Measurements from ENCODE around the gene RETN.
"Not testable (repeated sequence)": the region's sequence is repeated elsewhere in the genome, so short reads cannot be mapped to it uniquely, and the experiment has no call there.

Gene RETN

DNA sequence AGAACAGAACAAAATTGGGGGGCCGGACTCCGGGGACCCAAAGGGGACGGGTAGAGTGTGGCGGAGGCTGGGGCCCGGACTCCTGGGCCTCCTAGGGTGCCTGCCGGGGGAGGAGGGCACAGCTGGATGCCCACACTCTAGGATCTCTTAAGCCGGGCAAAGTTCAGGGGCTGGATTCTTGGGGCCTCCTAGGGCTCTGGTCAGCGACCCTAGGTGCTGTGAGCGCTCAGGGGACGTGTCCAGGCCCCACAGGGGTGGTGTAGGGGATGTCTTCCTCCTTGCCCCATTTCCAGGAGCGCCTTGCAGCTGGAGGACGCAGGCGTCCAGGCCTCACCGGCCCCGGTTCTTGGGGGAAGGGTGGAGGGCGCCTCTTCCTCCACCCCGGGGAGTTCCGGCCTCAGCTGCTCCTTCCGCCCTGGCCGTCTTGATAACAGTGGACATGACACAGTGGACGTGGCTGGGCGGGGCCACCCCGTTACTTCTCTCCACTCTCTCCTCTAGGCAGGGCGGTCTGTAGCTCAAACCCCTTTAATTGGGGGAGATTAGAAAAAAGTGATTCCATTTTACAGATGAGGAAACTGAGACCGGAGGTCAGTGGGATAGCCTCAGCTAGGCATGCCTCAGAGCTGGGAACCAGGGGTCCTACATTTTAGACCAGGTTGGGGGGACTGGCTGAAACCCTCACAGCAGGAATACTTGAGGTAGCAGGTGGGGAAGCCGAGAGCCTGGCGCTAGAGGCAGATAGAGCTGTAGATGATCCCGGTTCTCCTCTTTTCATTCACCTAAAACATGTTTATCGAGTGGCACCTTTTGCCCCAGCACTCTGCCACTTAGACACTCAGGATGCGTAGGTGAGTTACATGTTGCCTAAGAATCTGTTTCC is 31.2 kb upstream of the RETN start:
- no peak for DNase-seq (ENCODE audit: low read depth)

DNA sequence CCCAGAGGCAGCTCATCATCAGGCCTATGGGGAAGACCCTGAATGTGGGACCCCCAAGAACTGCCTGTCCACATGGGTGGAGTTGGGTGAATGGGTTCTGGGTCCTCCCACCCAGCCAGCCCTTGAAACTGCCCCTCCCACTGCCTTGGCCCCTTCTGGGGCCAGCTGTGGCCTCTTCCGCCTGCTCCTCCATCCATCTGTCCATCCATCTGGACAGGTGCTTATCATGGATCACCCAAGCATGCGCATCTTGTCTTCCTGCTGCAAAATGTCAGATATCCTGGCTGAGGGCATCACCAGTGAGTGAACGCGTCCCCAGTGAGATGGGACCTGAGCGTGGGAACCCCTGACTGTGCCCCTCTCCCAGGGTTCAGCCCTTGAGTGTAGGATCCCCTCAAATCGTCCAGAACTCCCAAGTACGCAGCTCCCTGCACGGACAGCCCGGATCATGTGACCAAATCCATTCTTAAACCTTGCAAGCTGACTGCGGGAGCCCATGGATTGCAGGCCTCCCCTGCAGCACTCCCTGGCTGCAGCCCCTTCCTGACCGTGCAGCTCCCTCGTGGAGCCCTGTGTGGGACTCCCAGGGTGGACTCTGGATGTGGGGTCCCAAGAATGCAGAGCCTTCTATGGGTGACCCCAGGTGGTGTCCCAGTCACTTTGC is 29.9 kb upstream of the RETN start:
- no peak for DNase-seq (ENCODE audit: low read depth)

DNA sequence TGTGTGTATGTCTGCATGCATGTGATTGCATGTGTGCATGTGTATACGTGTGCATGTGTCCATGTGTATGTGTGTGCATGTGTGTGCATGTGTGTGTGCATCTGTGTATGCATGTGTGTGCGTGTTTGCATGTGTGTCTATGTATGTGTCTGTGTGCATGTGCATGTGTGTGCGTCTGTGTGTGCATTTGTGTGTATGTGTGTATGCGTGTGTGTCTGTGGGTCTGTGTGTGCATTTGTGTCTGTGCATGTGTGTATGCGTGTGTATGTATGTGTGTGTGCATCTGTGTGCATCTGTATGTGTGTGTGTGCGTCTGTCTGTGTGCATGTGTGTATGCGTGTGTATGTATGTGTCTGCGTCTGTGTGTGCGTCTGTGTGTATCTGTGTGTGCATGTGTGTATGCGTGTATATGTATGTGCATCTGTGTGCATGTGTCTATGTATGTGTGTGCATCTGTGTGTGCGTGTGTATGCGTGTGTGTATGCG is 28.9 kb upstream of the RETN start:
- no peak for DNase-seq (ENCODE audit: low read depth)

DNA sequence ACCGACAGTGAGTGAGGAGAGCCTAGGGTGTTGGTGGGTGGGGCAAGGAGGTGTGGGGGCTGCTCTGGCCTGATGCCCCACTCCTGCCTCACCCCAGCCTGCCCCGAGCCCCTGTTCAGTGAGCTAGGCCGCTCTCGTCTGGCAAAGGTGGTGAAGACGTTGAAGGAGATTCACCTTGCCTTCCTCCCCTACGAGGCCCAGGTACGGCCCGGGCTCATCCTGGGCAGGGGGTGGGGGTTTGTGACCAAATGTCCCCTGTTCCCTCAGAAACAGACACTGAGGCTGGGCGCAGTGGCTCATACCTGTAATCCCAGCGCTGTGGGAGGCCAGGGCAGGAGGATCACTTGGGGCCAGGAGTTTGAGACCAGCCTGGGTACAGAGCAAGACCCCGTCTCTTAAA is 28.0 kb upstream of the RETN start:
- no peak for DNase-seq (ENCODE audit: low read depth)

GRCh38 chr19:7641290-7642276 is 27.3 kb upstream of the RETN start:
- DNase-seq (ENCODE audit: low read depth), result no peak

DNA sequence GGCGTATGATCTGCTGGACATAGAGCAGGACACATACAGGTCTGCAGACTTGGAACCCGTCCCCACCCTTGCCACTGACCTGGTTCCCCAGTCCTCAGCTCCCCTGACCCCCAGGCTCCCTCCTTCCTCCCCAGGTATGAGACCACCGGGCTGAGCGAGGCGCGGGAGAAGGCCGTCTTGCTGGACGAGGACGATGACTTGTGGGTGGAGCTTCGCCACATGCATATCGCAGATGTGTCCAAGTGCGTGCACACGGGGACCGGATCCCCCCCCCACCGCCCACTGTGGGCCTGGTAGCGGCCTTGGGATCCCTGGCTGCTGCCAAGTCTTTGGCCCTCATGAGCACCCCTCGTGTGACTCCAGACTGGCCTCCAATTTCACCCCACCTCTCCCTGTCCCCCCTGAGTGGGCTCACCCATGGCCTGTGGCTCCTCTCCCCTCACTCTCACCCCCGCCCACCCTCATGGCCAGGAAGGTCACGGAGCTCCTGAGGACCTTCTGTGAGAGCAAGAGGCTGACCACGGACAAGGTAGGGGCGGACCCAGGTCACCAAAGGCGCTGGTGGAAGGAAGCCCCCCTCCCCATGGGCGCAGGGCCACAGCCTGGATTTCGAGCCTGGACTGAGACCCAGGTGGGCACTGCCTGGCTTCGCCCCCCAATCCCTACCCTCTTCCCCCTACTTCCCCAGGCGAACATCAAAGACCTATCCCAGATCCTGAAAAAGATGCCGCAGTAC is 26.4 kb upstream of the RETN start:
- no peak for DNase-seq (ENCODE audit: low read depth)

DNA sequence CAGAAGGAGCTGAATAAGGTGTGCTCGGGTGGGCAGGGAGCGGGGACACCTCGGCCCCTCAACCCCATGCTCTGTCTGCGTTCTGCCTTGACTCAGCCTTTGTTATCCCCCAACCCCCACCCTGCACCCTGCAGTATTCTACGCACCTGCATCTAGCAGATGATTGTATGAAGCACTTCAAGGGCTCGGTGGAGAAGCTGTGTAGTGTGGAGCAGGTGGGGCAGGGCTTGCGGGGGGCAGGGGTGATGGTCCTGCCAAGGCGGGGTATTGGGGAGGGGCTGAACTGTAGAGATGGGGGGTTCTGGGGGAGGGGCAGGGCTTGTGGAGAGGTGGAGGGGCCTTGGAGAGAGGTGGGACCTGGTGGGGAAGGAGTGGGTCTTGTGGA is 25.8 kb upstream of the RETN start:
- DNase-seq (ENCODE audit: low read depth), result no peak

GRCh38 chr19:7643629-7644549 is 25.0 kb upstream of the RETN start:
- DNase-seq (ENCODE audit: low read depth), result not testable (repeated sequence)

GRCh38 chr19:7644550-7644877 is 24.3 kb upstream of the RETN start:
- DNase-seq (ENCODE audit: low read depth), result no peak

- no peak for DNase-seq (ENCODE audit: low read depth)
These were observed 23.7 kb upstream of the RETN start for GRCh38 chr19:7645163-7645562.

DNA sequence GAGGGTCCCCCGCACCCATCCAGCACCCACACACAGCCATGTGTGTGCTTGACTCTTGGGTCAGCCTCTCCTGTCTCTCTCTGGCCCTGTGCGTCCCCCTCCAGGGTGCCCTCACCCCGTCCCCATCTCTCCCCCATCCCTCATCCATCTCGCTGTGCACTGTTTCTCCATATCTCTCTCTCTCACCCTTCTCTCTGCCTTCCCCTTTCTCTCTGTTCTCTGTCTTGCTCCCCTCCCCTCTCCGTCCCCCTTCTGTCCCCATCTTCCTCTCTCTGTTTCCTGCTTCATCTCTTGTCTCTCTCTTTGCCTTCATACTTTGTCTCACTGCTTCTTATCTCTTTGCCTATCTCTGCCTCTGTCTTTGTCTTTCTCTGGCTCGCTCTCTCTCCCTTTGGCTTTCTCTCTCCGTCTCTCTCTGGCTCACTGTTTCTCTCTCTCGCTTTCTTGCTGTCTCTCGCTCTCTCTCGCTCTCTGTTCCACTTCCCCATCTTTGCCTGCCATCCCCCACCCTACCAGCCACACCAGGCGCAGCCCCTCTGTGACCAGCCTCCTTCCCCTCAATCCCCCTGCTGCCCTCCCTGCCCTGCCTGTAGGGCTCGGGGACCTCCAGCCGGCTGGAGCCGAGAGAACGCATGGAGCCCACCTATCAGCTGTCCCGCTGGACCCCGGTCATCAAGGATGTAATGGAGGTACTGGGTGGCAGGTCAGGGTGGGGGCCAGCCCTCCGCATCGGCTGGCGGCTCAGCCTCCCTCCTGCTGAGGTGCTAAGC is 23.0 kb upstream of the RETN start:
- DNase-seq (ENCODE audit: low read depth), result no peak

- DNase-seq (ENCODE audit: low read depth), result no peak
These were observed 22.5 kb upstream of the RETN start for GRCh38 chr19:7646426-7646700.

DNA sequence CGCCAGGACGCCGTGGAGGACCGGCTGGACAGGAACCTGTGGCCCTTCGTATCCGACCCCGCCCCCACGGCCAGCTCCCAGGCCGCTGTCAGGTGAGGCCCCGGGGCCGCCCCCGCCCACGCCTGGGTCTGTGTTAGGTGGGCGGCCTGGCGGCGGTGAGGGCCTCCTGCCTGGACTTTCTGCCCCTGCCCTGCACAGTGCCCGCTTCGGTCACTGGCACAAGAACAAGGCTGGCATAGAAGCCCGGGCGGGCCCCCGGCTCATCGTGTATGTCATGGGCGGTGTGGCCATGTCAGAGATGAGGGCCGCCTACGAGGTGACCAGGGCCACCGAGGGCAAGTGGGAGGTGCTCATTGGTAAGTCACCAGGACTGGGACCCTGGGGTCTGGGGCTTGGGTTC is 21.7 kb upstream of the RETN start:
- DNase-seq (ENCODE audit: low read depth), result no peak

DNA sequence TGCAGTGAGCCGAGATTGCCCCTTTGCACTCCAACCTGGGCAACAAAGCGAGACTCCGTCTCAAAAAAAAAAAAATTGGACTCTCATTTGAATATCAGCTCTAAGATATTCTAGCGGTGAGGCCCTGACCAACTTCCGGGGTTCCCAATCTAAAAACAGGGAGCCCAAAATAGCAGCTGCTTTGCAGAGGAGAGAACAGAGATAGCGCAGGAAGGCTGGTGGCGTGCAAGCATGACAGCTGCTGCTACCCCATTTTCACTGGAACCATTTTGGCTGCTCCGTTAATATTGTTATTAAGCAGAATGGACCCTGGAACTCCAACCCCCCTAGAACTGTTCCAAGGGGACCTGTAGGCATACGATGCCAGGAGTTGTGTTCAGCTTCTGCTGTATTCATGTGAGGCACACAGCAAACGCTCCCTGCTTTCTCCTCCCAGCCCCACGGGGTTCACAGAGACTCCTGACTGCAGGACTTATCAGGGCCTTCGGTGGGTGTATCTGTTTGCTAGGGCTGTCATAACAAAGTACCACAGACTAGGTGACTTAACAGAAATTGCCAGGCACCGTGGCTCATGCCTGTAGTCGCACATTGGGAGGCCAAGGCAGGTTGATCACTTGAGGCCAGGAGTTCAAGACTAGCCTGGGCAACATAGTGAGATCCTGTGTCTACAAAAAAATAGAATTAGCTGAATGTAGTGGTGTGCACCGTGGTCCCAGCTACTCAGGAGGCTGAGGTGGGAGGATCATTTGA is 20.4 kb upstream of the RETN start:
- no peak for DNase-seq (ENCODE audit: low read depth)

GRCh38 chr19:7650148-7650547 is 18.7 kb upstream of the RETN start:
- DNase-seq (ENCODE audit: low read depth), result no peak

- peak; percentile 74 for DNase-seq (ENCODE audit: low read depth)
These were observed 16.7 kb upstream of the RETN start for GRCh38 chr19:7652061-7652641.

- no peak for DNase-seq (ENCODE audit: low read depth)
These were observed 14.4 kb upstream of the RETN start for GRCh38 chr19:7654401-7654800.

DNA sequence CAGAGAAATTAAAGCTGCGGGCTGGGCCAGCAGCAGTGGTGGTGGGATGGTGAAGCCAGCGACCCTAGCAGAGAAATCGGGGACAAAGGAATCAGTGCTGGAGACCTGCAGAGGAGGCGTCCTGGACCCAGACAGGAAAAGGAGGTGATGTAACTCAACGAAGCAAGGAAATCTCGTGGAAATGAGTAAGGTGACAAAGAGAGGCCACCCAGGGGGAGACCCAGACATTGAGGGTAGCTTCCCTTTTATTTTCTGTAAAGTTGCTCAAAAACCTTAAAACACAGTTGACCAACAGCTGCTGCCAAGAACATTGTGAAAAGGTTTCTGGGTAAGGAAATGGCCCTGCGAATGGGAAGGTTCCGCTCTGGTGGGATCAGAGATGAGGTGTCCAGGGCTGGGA is 13.3 kb upstream of the RETN start:
- no peak for DNase-seq (ENCODE audit: low read depth)
